Activated naive CD8-positive, alpha-beta T cell treated with anti-CD3 and anti-CD28 coated beads, Interleukin-2, amount 50 U/mL, for 16 hours (primary cell): ENCODE data around the gene POLA2.
A peak's percentile ranks its signal among the peaks of the same experiment; 100 is the strongest.
"Not testable (repeated sequence)": the region's sequence is repeated elsewhere in the genome, so short reads cannot be mapped to it uniquely, and the experiment has no call there.

Experiments used
- DNase-seq: peaks from one replicate; pipeline ENCODE4 v3.0.0-alpha.2; 2020; ENCODE audit warnings: low read depth, low spot score

Gene POLA2

GRCh38 chr11:65308281-65308891 lies 46.6 kb downstream of the POLA2 start:
- no peak for DNase-seq

- DNase-seq: no peak
Measured at GRCh38 chr11:65309006-65309405, 47.2 kb downstream of the POLA2 start.

DNA sequence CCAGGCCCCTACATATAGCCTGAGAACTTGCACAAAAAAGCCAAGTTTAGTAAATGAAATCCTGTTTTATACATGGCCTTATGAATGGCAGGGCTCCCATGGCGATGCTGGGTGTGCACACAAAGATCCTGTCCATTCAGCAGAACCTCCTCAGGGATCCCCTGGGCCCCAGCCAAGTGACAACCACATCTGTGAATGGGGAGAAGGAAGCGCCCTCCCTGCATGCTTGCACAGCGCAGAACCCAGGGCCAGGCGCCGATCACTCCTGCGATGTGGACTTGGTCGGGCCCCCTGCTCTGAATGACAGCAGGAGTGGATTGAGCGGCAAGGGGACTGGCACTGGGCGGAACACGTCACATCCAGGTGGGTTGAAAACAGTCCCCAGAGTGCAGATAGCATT lies 48.5 kb downstream of the POLA2 start:
- no peak for DNase-seq

DNA sequence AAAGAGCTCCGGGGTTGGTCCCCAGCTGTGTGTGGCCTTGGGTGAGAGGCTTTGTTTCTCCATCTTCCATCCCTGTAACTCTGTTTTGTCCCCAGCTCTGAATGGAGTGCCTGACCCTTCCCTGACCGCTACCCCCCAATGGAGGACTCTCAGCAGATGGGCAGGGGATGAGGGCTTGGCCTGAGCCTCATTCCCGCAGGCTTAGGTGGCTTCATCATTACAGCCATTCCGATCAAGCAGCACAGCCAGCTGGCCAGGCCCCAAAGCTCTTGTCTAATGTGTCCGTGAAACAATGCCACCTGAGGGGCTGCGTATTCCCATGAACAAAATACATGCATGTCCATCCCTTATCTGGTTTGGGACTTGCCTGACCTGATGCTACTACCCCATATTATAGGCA lies 49.0 kb downstream of the POLA2 start:
- DNase-seq: no peak

- no peak for DNase-seq
Measured at GRCh38 chr11:65311170-65311678, 49.5 kb downstream of the POLA2 start.

- DNase-seq: peak; percentile 39
Measured at GRCh38 chr11:65314501-65315203, 52.9 kb downstream of the POLA2 start, which contains the start of gene CDC42EP2. Gene CDC42EP2 (plus strand): TSS chr11:65314866. CDS start chr11:65320899, 6,033 bp downstream.

DNA sequence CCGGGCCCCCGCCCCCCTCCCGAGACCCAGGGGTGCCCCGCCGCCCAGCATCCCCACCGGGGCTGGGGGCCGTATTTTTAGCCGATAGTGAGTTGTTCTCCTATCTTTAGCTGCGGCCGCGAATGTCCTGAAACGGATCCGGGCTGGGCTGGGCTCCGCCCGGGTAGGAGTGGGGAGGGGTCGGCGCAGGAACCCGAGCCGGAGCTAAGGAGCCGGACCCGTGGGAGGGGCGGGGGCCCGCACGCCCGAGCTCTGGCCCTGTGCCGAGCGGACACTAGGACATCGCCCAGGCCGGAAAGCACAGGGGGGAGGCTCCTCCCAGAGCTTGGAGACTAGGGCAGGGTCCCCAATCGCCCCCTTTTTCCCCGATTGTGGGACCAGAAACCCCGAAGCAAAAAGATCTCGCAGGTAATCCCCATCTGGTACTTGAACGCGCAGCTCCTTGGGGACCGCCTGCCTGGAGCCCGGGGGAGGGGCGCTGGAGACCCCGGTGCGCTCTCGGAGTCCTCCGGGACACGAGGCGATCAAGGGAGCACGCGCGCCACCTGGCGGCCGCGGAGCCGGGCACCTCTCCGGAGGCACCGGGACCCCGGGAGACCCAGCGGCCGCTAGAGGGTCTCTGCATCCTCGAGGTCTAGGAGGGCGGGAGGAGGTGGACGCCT lies 53.6 kb downstream of the POLA2 start:
- DNase-seq: peak; percentile 68

DNA sequence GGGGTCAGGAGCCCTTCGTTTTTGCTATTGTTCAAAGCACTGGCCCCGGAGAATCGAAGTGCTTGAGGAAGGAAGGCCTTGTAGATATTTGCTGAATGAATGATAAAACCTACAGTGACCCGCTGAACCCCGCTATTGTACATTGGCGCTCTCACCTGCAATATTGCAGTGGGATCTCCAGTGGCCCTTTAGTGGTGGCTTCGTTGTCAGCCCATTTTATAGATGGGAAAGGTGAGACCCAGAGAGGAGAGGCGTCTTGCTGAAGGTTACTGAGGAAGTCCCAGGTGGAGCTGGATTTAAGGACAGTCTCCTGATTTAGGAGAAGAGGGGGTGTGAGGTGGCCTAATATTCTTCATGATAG lies 54.1 kb downstream of the POLA2 start:
- no peak for DNase-seq

DNA sequence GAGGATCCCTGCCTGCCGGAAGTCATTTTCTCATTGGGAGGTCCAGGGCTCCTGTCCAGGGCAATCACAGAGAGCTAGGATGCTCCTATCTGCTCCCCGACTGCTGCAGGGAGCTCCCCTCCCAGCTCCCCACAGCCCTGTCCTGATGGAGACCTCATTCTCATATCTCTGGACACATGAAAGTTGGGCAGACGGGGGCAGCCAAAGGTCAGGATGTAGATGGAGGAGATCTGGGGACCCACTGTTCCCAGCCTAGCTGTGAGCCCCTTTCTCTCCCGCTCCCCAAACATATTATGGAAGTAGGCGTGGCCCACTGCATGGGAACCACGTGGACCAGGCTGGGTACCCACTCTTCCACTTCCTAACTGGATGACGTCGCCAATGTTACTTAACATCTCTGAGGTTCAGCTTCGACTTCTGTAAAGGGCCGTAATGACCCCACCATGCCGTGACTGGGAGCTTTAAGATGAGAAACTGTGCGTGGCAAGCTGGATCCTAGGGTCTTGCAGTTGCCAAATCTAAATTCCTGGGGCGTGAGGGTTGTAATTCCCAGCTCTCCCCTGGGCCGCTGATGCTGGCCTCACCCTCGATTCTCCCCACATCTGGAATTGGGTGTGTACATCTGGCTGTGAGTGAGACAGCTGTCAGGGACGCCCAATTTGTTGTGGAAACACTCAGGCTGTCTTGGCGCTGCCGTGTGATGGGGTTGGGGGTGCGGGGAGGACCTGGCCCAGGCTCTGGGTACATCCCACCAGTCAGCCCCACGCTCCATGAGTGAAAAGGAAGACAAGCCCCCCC lies 54.7 kb downstream of the POLA2 start:
- no peak for DNase-seq

- DNase-seq: no peak
Measured at GRCh38 chr11:65317025-65317786, 55.4 kb downstream of the POLA2 start.

- no peak for DNase-seq
Measured at GRCh38 chr11:65320386-65321075, 58.8 kb downstream of the POLA2 start.

GRCh38 chr11:65321076-65321475 lies 59.3 kb downstream of the POLA2 start:
- no peak for DNase-seq

- DNase-seq: no peak
Measured at GRCh38 chr11:65321828-65322485, 60.2 kb downstream of the POLA2 start.

DNA sequence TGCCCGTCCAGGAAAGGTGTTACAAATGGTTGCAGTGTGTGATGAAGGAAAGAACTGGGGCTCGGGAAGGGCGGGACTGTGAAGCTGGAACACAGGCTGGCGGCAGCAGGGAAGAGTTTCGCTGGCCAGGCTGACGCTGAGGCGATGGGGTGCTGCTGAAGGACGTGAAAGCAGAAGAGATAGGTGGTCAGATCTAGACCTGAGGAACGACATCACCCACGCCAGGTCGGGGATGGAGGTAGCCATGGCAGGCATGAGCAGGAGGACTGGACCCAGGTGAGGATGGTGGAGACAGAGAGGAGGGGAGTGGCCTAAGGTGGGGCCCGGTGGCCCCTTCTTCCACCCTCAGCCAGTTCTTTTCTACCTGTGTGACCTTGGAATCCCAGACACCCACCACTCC lies 62.1 kb downstream of the POLA2 start:
- DNase-seq: no peak

- no peak for DNase-seq
Measured at GRCh38 chr11:65325435-65325834, 63.7 kb downstream of the POLA2 start.

- DNase-seq: no peak
Measured at GRCh38 chr11:65327021-65327420, 65.3 kb downstream of the POLA2 start.

- no peak for DNase-seq
Measured at GRCh38 chr11:65329478-65329877, 67.7 kb downstream of the POLA2 start.

- peak; percentile 74 for DNase-seq
Measured at GRCh38 chr11:65329944-65330403, 68.2 kb downstream of the POLA2 start.

DNA sequence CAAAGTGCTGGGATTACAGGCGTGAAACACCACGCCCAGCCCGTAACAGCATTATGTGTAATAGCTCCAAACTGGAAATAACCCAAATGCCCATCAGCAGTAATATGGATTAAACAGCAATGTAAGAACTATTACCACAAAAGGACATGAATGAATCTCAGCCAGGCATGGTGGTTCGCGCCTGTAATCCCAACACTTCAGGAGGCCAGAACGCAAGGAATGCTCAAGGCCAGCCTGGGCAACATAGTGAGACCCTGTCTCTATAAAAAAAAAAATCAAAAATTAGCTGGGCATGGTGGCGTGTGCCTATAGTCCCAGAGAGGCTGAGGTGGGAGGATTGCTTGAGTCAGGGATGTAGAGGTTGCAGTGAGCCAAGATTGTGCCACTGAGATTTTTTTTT lies 68.8 kb downstream of the POLA2 start:
- DNase-seq: no peak

- not testable (repeated sequence) for DNase-seq
Measured at GRCh38 chr11:65332591-65332990, 70.8 kb downstream of the POLA2 start.
